Smooth muscle cell of the umbilical artery (primary cell): ENCODE data around the gene EYA3. TPM values are rescaled to one million over a fixed set of nuclear protein-coding genes. Genes with fewer than 3 reads are reported as not detected.

Source experiments
- total RNA-seq: library from RNA; depleted of rRNA; stranded (reverse); fragments of >200 nt; gene quantifications from 2 replicates; pipeline ENCODE4 v1.2.3, GENCODE V29; 2014

The EYA3 gene
- 11.6 and 17.9 TPM in 2 replicates for total RNA-seq

GRCh38 chr1:28088168-28088961 lies at the start of gene EYA3:
EYA3 (minus strand) TSS chr1:28088610; CDS start chr1:28058026, 30,584 bp downstream.

DNA sequence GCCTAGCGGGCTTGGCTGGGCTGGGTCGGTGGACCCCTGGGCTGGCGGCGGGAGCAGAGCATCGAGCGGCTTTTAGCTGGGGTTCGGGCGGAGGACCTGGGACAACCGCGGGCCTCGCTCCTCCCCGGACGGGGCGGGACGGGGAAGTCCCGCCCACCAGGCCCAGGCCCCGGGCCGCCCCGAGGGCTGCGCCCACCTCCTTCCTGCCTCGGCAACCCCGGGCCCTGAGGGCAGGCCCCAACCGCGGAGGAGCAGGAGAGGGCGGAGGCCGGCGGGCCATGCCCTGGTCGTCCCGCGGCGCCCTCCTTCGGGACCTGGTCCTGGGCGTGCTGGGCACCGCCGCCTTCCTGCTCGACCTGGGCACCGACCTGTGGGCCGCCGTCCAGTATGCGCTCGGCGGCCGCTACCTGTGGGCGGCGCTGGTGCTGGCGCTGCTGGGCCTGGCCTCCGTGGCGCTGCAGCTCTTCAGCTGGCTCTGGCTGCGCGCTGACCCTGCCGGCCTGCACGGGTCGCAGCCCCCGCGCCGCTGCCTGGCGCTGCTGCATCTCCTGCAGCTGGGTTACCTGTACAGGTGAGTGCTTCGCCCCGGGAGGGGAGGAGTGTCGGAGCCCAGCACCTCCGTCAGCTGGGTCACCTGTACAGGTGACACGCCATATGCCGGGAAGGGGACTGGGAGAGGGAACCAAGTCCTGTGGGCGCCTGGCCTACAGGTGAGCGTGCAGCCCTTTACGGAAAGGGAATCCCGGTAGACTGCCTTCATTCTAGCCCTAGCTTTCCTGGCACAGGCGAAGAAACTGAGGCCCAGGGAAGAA lies 128.4 kb downstream of the EYA3 start, which contains the start of gene XKR8:
Gene XKR8 (plus strand): TSS at position 182 of the 812 bp plus-strand sequence. CDS start 97 bp downstream, at position 279.

GRCh38 chr1:27934818-27935549 lies 153.4 kb downstream of the EYA3 start, which contains the start of gene SMPDL3B:
SMPDL3B (plus strand) TSS chr1:27935000; CDS start chr1:27935184, 184 bp downstream.

Other genes starting within 250 kb of the EYA3 start
- gene THEMIS2, start 216.1 kb downstream of the EYA3 start, total RNA-seq: 3.8 and 3.9 TPM in 2 replicates
- gene RPA2, start 174.0 kb downstream of the EYA3 start, total RNA-seq: 31.5 and 35.6 TPM in 2 replicates
- 0.09 TPM in 1 of 2 replicates, not detected in the other for gene SMPDL3B, start 153.6 kb downstream of the EYA3 start, total RNA-seq
- 5.3 and 5.9 TPM in 2 replicates for gene XKR8, start 128.6 kb downstream of the EYA3 start, total RNA-seq
- gene PTAFR, start 88.1 kb upstream of the EYA3 start, total RNA-seq: 0.05 TPM in 1 of 2 replicates, not detected in the other
- 53.9 and 55.5 TPM in 2 replicates for gene DNAJC8, start 144.4 kb upstream of the EYA3 start, total RNA-seq
- 80.8 and 118 TPM in 2 replicates for gene ATP5IF1, start 147.5 kb upstream of the EYA3 start, total RNA-seq
- 20.3 and 36.5 TPM in 2 replicates for gene SESN2, start 170.9 kb upstream of the EYA3 start, total RNA-seq
- gene MED18, start 240.4 kb upstream of the EYA3 start, total RNA-seq: 19.5 and 24.3 TPM in 2 replicates